ENCODE results near the gene EFNA2.

DNA sequence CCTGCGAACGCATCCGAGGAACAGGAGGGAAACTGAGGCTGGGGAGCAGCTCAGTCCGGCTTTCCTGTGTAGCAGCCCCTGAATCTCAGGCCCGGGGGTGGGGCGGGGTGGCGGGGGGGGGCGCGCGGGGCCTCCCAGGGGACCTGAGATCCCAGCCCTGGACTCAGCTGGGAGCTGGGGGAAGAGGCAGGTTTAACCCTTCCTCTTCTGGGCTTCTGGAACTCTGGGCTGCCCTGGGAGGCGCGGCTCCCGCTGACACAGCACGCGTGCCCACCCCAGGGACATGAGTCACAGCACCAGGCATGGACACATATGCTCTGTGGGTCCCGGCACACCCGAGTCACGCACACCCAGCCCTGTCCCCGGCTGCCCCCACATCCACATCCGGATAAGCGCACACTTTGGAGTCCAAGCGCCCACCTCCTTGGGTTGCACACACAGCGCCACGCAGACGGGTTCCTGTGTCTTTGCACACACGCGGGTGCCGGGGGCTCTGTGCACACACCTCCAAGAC is 20.0 kb upstream of the EFNA2 start:
- TF ChIP-seq PHF8 (conservative IDR thresholded peaks at IDR 0.05; ENCODE audit: low read depth, low read length) (no peak), TBP (IDR thresholded peaks at IDR 0.05; ENCODE audit: low read depth, low read length) (no peak), EP300 (IDR thresholded peaks at IDR 0.05; ENCODE audit: borderline replicate concordance in 1 of 2, low read depth in 2 of 2, low read length in 2 of 2) (no peak), BACH1 (IDR thresholded peaks at IDR 0.05; ENCODE audit: low read length) (no peak), RXRA (IDR thresholded peaks at IDR 0.05; ENCODE audit: insufficient read depth, low read depth, low read length) (no peak), YY1 (IDR thresholded peaks at IDR 0.05; ENCODE audit: low read depth, low read length) (no peak), BRCA1 (IDR thresholded peaks at IDR 0.05; ENCODE audit: low read depth, low read length) (no peak), RAD21 (IDR thresholded peaks at IDR 0.05 in 1 of 2, conservative IDR thresholded peaks at IDR 0.05 in 1 of 2; ENCODE audit: low read depth in 2 of 2, low read length in 2 of 2) (no peak), JUND (IDR thresholded peaks at IDR 0.05; ENCODE audit: low read length) (no peak)
- TF ChIP-seq, protein P1, sequence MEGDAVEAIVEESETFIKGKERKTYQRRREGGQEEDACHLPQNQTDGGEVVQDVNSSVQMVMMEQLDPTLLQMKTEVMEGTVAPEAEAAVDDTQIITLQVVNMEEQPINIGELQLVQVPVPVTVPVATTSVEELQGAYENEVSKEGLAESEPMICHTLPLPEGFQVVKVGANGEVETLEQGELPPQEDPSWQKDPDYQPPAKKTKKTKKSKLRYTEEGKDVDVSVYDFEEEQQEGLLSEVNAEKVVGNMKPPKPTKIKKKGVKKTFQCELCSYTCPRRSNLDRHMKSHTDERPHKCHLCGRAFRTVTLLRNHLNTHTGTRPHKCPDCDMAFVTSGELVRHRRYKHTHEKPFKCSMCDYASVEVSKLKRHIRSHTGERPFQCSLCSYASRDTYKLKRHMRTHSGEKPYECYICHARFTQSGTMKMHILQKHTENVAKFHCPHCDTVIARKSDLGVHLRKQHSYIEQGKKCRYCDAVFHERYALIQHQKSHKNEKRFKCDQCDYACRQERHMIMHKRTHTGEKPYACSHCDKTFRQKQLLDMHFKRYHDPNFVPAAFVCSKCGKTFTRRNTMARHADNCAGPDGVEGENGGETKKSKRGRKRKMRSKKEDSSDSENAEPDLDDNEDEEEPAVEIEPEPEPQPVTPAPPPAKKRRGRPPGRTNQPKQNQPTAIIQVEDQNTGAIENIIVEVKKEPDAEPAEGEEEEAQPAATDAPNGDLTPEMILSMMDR (IDR thresholded peaks at IDR 0.05; ENCODE audit: control extremely low read depth in 1 of 3, insufficient read depth in 1 of 3, low read depth in 1 of 3, low read length in 3 of 3) = no peak
- TF ChIP-seq, protein P2, sequence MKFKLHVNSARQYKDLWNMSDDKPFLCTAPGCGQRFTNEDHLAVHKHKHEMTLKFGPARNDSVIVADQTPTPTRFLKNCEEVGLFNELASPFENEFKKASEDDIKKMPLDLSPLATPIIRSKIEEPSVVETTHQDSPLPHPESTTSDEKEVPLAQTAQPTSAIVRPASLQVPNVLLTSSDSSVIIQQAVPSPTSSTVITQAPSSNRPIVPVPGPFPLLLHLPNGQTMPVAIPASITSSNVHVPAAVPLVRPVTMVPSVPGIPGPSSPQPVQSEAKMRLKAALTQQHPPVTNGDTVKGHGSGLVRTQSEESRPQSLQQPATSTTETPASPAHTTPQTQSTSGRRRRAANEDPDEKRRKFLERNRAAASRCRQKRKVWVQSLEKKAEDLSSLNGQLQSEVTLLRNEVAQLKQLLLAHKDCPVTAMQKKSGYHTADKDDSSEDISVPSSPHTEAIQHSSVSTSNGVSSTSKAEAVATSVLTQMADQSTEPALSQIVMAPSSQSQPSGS (IDR thresholded peaks at IDR 0.05; ENCODE audit: low read length) = no peak
